SJSA1 (cell line): ENCODE measurements around the gene AMD1. TPM values are rescaled to one million over a fixed set of nuclear protein-coding genes. Genes with fewer than 3 reads are reported as not detected.
A peak's percentile ranks its signal among the peaks of the same experiment; 100 is the strongest.
"Not testable (repeated sequence)": the region's sequence is repeated elsewhere in the genome, so short reads cannot be mapped to it uniquely, and the experiment has no call there.

ENCODE experiments used
- DNase-seq, 2 experiments: peaks; one replicate each; pipeline ENCODE4 v3.0.0-alpha.2; 2015 to 2020; ENCODE audit warnings: low spot score in 2 of 2, low read depth in 1 of 2
- H3K27ac ChIP-seq: fragments of 250-450 bp; sonication (Bioruptor Pico); 2 replicates; pipeline ENCODE4 v1.5.1; 2020; ENCODE audit warnings: mild to moderate bottlenecking, moderate library complexity
- H3K27me3 ChIP-seq: fragments of 250-450 bp; sonication (Bioruptor Pico); replicated peaks from 2 replicates; pipeline ENCODE4 v1.5.1; 2020; ENCODE audit warnings: mild to moderate bottlenecking, moderate library complexity
- H3K36me3 ChIP-seq: fragments of 250-450 bp; sonication (Bioruptor Pico); 2 replicates; pipeline ENCODE4 v1.5.1; 2020; ENCODE audit warnings: mild to moderate bottlenecking
- H3K4me1 ChIP-seq: fragments of 250-450 bp; sonication (Bioruptor Pico); replicated peaks from 2 replicates; pipeline ENCODE4 v1.6.1; 2021; ENCODE audit warnings: mild to moderate bottlenecking
- H3K4me3 ChIP-seq: fragments of 250-450 bp; sonication (Bioruptor Pico); 2 replicates; pipeline ENCODE4 v1.5.1; 2020; ENCODE audit warnings: mild to moderate bottlenecking
- H3K9me3 ChIP-seq: fragments of 250-450 bp; sonication (Bioruptor Pico); replicated peaks from 2 replicates; pipeline ENCODE4 v1.5.1; 2020; ENCODE audit warnings: mild to moderate bottlenecking
- total RNA-seq: library from RNA; depleted of rRNA; stranded (reverse); fragments of >200 nt; shearing (Covaris generic); gene quantifications from 2 replicates; pipeline ENCODE4 v1.2.3, GENCODE V29; 2014; rRNA removed

The AMD1 gene
- total RNA-seq, result 79.6 and 100 TPM in 2 replicates

DNA sequence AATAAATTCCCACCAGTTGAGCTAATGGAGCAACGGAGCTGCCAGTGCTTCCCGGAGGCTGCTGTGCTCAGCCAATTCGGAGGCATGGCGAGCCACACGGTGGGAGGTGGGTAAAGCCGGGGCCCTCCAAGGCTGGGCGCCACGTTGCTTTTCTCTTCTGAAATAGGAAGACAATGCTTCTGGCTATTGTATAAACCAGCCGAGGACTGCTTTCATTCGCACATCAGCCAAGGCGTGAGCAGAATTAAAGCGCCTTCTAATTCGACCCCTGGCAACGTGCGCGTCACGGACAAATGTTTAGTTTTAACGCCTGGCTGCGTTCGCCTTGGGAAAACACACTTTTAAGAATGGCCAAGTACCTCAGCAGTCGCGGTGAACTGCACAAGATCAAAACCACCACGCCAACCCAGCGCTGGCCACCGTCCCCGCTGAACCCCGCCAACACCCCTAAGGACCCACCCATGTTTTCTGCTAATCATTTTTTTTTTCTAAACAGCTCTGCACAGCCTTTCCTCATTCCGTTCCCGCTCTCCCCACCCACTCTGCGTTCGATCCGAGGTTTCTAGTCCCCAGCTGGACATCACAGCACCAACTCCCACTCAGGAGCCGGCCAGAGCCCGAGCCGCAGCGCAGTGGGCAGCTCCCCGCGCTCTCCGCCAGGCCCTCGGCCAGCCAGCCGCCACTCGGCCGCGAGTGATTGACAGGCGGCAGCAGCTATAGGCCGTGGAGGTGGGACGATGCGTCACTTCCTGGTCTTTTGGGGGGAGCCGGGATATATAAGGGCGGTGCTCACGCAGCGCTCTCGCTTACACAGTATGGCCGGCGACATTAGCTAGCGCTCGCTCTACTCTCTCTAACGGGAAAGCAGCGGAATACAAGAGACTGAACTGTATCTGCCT lies at the start of gene AMD1:
TSS of gene AMD1 (plus strand) at position 805 of the 899 bp plus-strand sequence. CDS start 321 bp downstream, outside the sequence.
- H3K36me3 ChIP-seq, result peaks cover 12% of the 10 kb centered on the region
- H3K4me1 ChIP-seq, result peaks cover 32% of the 10 kb centered on the region
- H3K27ac ChIP-seq, result peak within 1 kb of the TSS; percentile 58
- no peaks in the 10 kb centered on the region for H3K27me3 ChIP-seq
- peak; percentile 94 to 99 for DNase-seq
- peak within 1 kb of the TSS; percentile 86 for H3K4me3 ChIP-seq
- no peaks in the 10 kb centered on the region for H3K9me3 ChIP-seq

DNA sequence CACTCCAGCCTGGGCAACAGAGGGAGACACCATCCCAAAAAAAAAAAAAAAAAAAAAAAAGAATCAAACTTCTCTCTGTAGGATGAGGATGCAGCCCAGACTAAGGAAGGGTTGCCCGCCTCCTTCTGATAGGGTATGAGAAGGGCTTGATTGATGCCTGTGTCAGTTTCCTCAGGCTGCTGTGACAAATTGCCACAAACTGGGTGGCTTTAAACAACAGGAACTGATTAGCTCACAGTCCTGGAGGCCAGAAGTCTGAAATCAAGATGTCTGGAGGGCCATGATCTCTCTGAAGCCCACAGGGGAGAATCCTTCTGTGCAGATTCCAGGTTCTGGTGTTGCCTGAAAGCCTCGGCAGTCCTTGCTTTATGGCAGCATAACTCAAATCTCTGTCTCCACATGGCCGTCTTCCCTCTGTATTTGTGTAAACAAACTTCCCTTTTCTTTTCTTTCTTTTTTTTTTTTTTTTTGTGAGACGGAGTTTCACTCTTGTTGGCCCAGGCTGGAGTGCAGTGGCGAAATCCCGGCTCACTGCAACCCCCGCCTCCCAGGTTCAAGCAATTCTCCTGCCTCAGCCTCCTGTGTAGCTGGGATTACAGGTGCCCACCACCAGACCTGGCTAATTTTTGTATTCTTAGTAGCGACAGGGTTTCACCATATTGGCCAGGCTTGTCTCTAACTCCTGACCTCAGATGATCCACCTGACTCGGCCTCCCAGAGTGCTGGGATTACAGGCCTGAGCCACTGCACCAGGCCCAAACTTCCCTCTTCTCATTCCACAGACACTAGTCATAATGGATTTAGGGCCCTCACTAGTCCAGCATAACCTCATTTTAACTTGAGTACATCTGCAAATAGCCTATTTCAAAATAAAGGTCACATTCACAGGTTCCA lies 48.1 kb upstream of the AMD1 start:
- Histone ChIP-seq H3K4me1 (peaks cover 7% of the 10 kb centered on the region; the same call in 1 of the 2 replicates), H3K27me3 (no peaks in the 10 kb centered on the region), H3K27ac (no peak overlapping the region), H3K9me3 (no peaks in the 10 kb centered on the region), H3K4me3 (no peak overlapping the region), H3K36me3 (no peaks in the 10 kb centered on the region)
- no peak for DNase-seq

DNA sequence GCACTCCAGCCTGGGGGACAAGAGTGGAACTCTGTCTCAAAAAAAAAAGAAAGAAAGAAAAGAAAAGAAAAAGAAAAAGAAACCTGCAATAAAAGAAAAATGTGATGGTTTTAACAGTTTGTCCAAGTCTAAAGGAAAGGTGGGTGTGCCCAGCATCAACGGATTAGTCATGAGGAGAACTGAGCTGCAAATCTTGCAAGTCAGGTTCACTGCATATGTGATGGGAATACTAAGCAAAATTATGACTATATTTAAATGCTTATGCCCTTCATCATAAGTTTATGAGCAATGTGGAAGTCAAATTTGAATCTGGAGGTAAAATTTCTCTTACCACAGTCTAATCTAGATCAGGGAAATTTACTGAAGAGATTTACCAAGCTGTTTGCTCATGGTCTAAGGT lies 46.2 kb upstream of the AMD1 start:
- H3K27me3 ChIP-seq, result no peaks in the 10 kb centered on the region
- no peaks in the 10 kb centered on the region for H3K9me3 ChIP-seq
- DNase-seq, result no peak
- H3K27ac ChIP-seq, result no peak overlapping the region
- no peak overlapping the region for H3K4me3 ChIP-seq
- peaks cover 7% of the 10 kb centered on the region; the same call in 1 of the 2 replicates for H3K4me1 ChIP-seq
- no peaks in the 10 kb centered on the region for H3K36me3 ChIP-seq

GRCh38 chr6:110831405-110831804 lies 43.2 kb upstream of the AMD1 start:
- Histone ChIP-seq H3K27ac (no peak overlapping the region), H3K4me3 (no peak overlapping the region), H3K4me1 (peaks cover 5% of the 10 kb centered on the region; the same call in 1 of the 2 replicates), H3K9me3 (no peaks in the 10 kb centered on the region), H3K36me3 (no peaks in the 10 kb centered on the region), H3K27me3 (no peaks in the 10 kb centered on the region)
- DNase-seq, result no peak

GRCh38 chr6:110833831-110834230 lies 40.8 kb upstream of the AMD1 start:
- H3K27ac ChIP-seq, result no peak overlapping the region

DNA sequence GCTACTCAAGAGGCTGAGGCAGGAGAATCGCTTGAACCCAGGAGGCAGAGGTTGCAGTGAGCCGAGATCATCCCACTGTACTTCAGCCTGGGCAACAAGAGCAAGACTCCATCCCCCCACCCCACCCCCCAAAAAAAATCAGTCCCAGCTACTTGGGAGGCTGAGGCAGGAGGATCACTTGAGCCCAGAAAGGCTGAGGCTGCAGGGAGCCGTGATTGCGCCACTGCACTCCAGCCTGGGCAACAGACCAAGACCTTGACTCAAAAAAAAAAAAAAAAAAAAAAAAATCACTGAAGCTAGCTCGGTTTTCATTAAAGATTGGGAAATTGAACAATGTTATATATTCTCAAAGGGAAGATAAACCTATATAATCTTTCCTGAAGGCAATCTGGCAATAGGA lies 38.8 kb upstream of the AMD1 start:
- H3K27me3 ChIP-seq, DNase-seq, H3K27ac ChIP-seq, H3K9me3 ChIP-seq, H3K36me3 ChIP-seq, H3K4me3 ChIP-seq, H3K4me1 ChIP-seq: not testable (repeated sequence)

More at GRCh38 chr6:110833831-110834230, 40.8 kb upstream of the AMD1 start:
- Histone ChIP-seq H3K9me3 (no peaks in the 10 kb centered on the region), H3K27me3 (no peaks in the 10 kb centered on the region), H3K4me1 (no peaks in the 10 kb centered on the region), H3K4me3 (no peak overlapping the region), H3K36me3 (no peaks in the 10 kb centered on the region)
- no peak for DNase-seq

DNA sequence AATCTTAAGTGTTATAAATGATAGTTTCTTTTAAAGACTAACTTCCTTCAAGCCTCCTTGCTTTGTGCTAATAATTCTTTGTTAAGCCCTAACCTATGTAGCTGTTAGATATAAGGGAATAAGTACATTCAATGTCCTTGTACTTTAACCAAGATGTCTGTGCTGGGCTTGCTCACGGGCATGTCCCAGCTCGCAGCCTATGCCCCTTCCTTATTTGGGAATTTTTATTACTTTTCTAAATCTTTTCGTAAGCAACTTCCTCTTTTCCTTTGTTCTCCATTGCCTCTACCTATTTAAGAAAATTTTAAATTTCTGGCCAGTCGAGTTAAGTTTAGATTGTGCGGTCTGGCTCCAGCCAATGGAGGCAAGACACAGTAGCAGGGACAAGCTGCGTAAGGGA lies 33.3 kb upstream of the AMD1 start:
- DNase-seq, result no peak
- Histone ChIP-seq H3K4me3 (no peak overlapping the region), H3K4me1 (no peaks in the 10 kb centered on the region), H3K36me3 (no peaks in the 10 kb centered on the region), H3K27ac (no peak overlapping the region), H3K9me3 (no peaks in the 10 kb centered on the region), H3K27me3 (no peaks in the 10 kb centered on the region)

GRCh38 chr6:110849781-110850180 lies 24.8 kb upstream of the AMD1 start:
- H3K27ac ChIP-seq, result no peak overlapping the region
- no peaks in the 10 kb centered on the region for H3K27me3 ChIP-seq
- no peak for DNase-seq
- H3K36me3 ChIP-seq, result no peaks in the 10 kb centered on the region
- no peaks in the 10 kb centered on the region for H3K9me3 ChIP-seq
- no peak overlapping the region for H3K4me3 ChIP-seq
- no peaks in the 10 kb centered on the region for H3K4me1 ChIP-seq

- Histone ChIP-seq H3K36me3 (no peaks in the 10 kb centered on the region), H3K9me3 (no peaks in the 10 kb centered on the region), H3K27me3 (no peaks in the 10 kb centered on the region), H3K27ac (no peak overlapping the region), H3K4me1 (no peaks in the 10 kb centered on the region), H3K4me3 (no peak overlapping the region)
- no peak for DNase-seq
Observed at GRCh38 chr6:110852773-110853172, 21.8 kb upstream of the AMD1 start.

DNA sequence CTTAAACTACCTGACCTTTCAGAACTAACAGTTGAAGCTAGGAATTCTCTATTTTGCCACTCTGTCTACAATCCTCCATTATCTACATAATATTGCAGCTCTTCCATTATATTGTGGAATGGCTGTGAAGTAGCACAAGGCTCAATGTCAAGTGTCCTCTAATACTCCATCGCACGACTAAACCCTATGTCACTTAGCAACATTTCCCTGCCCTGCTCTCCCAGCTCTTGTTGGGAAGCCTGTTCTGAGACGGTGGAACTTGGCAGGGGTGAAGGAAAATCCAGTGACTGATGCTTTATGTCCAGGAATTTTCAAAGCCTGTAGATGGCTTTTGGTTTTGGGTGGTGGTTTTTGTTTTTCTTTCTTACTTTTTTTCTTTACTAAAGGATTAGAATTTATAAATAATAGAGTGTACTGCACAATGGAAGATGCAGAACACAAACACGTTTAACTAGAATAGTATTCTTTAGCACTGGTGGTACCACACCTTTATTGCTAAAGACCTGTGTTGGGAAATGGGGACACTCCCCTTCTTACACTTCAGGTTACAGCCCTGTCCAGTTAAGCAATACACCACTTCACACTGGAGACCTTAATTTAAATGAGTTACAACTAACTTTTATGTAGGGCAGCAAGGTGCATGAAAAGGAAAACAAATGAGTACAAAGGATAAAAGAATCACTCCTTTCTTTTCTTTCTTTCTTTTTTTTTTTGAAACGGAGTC lies 20.7 kb upstream of the AMD1 start:
- H3K27ac ChIP-seq, result no peak overlapping the region
- no peak for DNase-seq
- no peaks in the 10 kb centered on the region for H3K27me3 ChIP-seq
- H3K36me3 ChIP-seq, result no peaks in the 10 kb centered on the region
- no peak overlapping the region for H3K4me3 ChIP-seq
- H3K4me1 ChIP-seq, result no peaks in the 10 kb centered on the region
- H3K9me3 ChIP-seq, result no peaks in the 10 kb centered on the region

DNA sequence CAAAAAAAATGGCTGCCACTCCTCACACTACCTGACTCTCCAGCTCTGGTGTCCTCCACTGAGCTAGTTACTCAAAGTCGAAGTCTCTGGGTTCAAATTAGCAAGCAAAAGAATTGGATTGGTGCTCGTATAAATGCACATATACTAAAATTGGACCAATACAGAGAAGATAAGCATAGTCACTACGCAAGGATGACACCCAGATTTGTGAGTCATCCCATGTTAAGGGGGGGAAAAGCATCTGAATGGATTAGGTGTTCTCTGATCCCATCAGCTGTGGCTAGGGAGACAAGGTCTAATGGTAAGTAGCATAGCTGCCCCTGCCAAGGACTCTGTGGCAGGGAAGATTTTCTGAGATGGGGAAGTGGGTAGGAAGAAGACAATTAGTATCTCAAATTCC lies 18.3 kb upstream of the AMD1 start:
- Histone ChIP-seq H3K36me3 (no peaks in the 10 kb centered on the region), H3K4me3 (no peak overlapping the region), H3K27ac (no peak overlapping the region), H3K27me3 (no peaks in the 10 kb centered on the region), H3K4me1 (peaks cover 4% of the 10 kb centered on the region; the same call in 1 of the 2 replicates), H3K9me3 (no peaks in the 10 kb centered on the region)
- no peak for DNase-seq

DNA sequence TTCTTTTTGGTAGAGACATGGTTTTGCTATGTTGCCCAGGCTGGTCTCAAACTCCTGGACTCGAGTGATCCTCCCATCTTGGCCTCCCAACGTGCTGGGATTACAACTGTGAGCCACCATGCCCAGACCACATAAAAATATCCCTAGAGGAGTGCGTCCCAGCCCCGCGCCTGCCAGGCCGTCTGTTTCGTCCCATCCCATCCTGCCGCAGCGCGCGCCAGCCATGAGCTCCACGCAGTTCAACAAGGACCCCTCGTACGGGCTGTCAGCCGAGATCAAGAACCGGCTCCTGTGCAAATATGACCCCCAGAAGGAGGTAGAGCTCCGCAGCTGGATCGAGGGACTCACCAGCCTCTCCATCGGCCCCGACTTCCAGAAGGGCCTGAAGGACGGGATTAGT lies 16.6 kb upstream of the AMD1 start:
- H3K9me3 ChIP-seq, result no peaks in the 10 kb centered on the region
- no peak overlapping the region for H3K4me3 ChIP-seq
- peaks cover 4% of the 10 kb centered on the region; the same call in 1 of the 2 replicates for H3K4me1 ChIP-seq
- H3K27me3 ChIP-seq, result no peaks in the 10 kb centered on the region
- H3K36me3 ChIP-seq, result no peaks in the 10 kb centered on the region
- H3K27ac ChIP-seq, result no peak overlapping the region
- DNase-seq, result no peak

DNA sequence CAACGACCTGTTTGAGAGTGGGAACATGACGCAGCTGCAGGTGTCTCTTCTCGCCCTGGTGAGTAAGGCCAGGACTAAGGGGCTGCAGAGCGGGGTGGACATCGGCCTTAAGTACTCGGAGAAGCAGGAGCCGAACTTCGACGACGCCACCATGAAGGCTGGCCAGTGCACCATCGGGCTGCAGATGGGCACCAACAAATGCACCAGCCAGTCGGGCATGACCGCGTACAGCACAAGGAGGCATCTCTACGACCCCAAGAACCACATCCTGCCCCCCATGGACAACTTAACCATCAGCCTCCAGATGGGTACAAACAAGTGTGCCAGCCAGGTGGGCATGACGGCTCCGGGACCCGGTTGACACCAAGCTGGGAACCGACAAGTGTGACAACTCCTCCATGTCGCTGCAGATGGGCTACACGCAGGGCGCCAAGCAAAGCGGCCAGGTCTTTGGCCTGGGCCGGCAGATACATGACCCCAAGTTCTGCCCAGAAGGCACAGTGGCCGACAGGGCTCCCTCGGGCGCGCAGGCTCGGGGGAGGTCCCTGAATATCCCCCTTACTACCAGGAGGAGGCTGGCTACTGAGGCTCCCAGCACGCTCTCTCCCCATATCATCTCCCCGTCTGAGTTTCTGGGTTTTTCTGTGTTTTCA lies 15.9 kb upstream of the AMD1 start:
- Histone ChIP-seq H3K4me3 (no peak overlapping the region), H3K4me1 (peaks cover 4% of the 10 kb centered on the region; the same call in 1 of the 2 replicates), H3K36me3 (no peaks in the 10 kb centered on the region), H3K27me3 (no peaks in the 10 kb centered on the region), H3K9me3 (no peaks in the 10 kb centered on the region), H3K27ac (no peak overlapping the region)
- no peak for DNase-seq
